LNCAP (cell line): Measurements from ENCODE around the gene ART1.

Experiments used
- CTCF ChIP-seq: fragments of 450-650 bp; IDR thresholded peaks from 2 replicates; pipeline ENCODE4 v1.5.1; 2017; ENCODE audit warnings: mild to moderate bottlenecking

Gene ART1

GRCh38 chr11:3644817-3645235 lies at the start of gene ART1:
TSS of gene ART1 (plus strand) at chr11:3645128. CDS start at chr11:3659214, 14,086 bp downstream.
- no peak for TF ChIP-seq CTCF

GRCh38 chr11:3604167-3604566 lies 40.8 kb upstream of the ART1 start:
- no peak for TF ChIP-seq CTCF

- no peak for TF ChIP-seq CTCF
These were observed 39.7 kb upstream of the ART1 start for GRCh38 chr11:3605283-3605662.

- TF ChIP-seq CTCF: no peak
These were observed 39.1 kb upstream of the ART1 start for GRCh38 chr11:3605771-3606203.

GRCh38 chr11:3609416-3610265 lies 35.3 kb upstream of the ART1 start:
- TF ChIP-seq CTCF: peak; percentile 86

GRCh38 chr11:3610846-3611245 lies 34.1 kb upstream of the ART1 start:
- no peak for TF ChIP-seq CTCF

GRCh38 chr11:3611976-3612678 lies 32.8 kb upstream of the ART1 start:
- no peak for TF ChIP-seq CTCF
